Measurements from ENCODE around the gene PPP1R36. TPM values are rescaled to one million over a fixed set of nuclear protein-coding genes. Genes with fewer than 3 reads are reported as not detected.
"Not testable (repeated sequence)": the region's sequence is repeated elsewhere in the genome, so short reads cannot be mapped to it uniquely, and the experiment has no call there.

PPP1R36 gene
- total RNA-seq, 4 donors from 2014 or later: 0.31 to 2.4 (median 0.55) TPM; not detected in 1

DNA sequence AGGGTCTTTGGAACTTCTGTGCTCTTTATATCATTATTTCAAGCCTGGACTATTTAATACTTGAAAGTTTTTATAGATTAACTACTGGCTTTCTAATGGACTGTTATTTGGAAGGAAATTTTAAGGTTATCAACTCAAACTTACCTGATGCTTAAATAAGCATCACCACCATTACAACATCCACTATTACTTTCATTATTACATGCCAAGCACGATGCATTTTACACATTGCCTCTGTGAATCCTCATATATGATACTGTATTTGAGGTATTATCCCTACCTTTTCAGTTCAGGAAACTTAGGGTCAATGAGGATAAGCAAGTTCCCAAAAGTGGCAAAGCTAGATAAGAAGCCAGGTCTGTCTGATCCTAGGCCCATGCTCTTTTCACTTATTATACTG lies 32.8 kb upstream of the PPP1R36 start:
- Histone ChIP-seq H3K4me3 (no peak overlapping the region), H3K4me1 (peaks cover 51 to 57% of the 10 kb centered on the region in 2 donors), H3K36me3 (peaks cover 0 to 5% of the 10 kb centered on the region in 2 donors), H3K27me3 (no peaks in the 10 kb centered on the region), H3K27ac (peak overlapping the region in 2 of 4 donors; percentile 16 to 99), H3K9me3 (no peaks in the 10 kb centered on the region)
- intact Hi-C loops (cut with DNase I; ENCODE audit: low total_unique reads): no loop called here
- in situ Hi-C loops (cut with MboI; ENCODE audit: low sequenced_read_pairs in 4 of 4): no loop called here
- DNase-seq: no peak
- TF ChIP-seq POLR2A (IDR thresholded peaks at IDR 0.05) (no peak), CTCF (IDR thresholded peaks at IDR 0.05 in 4 of 5, conservative IDR thresholded peaks at IDR 0.05 in 1 of 5) (no peak)
- no peak for ATAC-seq

DNA sequence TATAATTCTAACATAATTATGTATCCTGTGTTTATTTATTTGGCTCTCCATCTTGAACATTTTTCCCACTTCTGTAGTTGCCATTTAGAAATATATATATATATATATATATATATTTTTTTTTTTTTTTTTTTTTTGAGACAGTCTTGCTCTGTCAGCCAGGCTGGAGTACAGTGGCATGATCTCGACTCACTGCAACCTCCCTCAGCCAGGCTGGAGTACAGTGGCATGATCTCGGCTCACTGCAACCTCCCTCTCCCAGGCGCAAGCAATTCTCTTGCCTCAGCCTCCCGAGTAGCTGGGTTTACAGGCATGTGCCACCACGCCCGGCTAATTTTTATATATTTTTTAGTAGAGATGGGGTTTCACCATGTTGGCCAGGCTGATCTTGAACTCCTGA lies 32.1 kb upstream of the PPP1R36 start:
- Histone ChIP-seq H3K27ac (peak overlapping the region; percentile 49 to 59 (median 56)), H3K4me1 (peaks cover 44 to 54% of the 10 kb centered on the region in 2 donors), H3K36me3 (peaks cover 0 to 12% of the 10 kb centered on the region in 2 donors)
- H3K4me3 ChIP-seq; H3K27me3 ChIP-seq; ATAC-seq; H3K9me3 ChIP-seq; DNase-seq; in situ Hi-C loops (cut with MboI; ENCODE audit: low sequenced_read_pairs in 4 of 4); intact Hi-C loops (cut with DNase I; ENCODE audit: low total_unique reads): not testable (repeated sequence)

DNA sequence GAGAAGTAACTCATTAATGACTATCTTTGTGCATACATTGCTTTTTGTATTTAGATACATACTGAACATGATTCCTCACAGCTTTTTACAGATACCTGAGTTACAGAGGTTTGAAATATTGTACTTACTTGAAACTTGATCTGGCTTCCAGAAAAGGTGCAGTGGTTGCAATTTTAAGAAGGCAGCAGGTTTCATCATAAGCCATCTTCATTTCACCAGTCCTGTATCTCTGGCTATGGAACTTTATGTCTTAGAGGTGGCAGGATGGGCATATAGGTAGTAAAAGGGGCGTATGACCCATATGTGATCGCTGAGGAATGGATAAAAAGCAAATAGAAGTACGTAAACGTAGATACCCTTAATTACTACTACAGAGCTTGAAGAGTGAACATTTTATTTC lies 31.5 kb upstream of the PPP1R36 start:
- ATAC-seq: peak; percentile 76 to 88

GRCh38 chr14:64520699-64521098 lies 29.1 kb upstream of the PPP1R36 start:
- H3K27me3 ChIP-seq: no peaks in the 10 kb centered on the region
- TF ChIP-seq CTCF (IDR thresholded peaks at IDR 0.05 in 4 of 5, conservative IDR thresholded peaks at IDR 0.05 in 1 of 5): no peak
- no peak for TF ChIP-seq POLR2A (IDR thresholded peaks at IDR 0.05)

More for the DNA sequence above, 31.5 kb upstream of the PPP1R36 start:
- in situ Hi-C loops (cut with MboI; ENCODE audit: low sequenced_read_pairs in 4 of 4): no loop called here
- H3K36me3 ChIP-seq: peaks cover 0 to 17% of the 10 kb centered on the region in 2 donors
- H3K9me3 ChIP-seq: no peaks in the 10 kb centered on the region
- no peak for DNase-seq
- TF ChIP-seq POLR2A (IDR thresholded peaks at IDR 0.05) (no peak), CTCF (IDR thresholded peaks at IDR 0.05 in 4 of 5, conservative IDR thresholded peaks at IDR 0.05 in 1 of 5) (no peak)
- no peaks in the 10 kb centered on the region for H3K27me3 ChIP-seq
- intact Hi-C loops (cut with DNase I; ENCODE audit: low total_unique reads): no loop called here
- no peak overlapping the region for H3K4me3 ChIP-seq
- H3K4me1 ChIP-seq: peaks cover 43 to 51% of the 10 kb centered on the region in 2 donors
- peak overlapping the region; percentile 49 to 59 (median 56) for H3K27ac ChIP-seq

GRCh38 chr14:64522591-64523355 lies 27.0 kb upstream of the PPP1R36 start:
- Histone ChIP-seq H3K27ac (peak overlapping the region in 1 of 4 donors; percentile 65), H3K4me1 (peaks cover 29 to 40% of the 10 kb centered on the region in 2 donors), H3K4me3 (no peak overlapping the region), H3K36me3 (peaks cover 0 to 21% of the 10 kb centered on the region in 2 donors), H3K9me3 (no peaks in the 10 kb centered on the region), H3K27me3 (no peaks in the 10 kb centered on the region)
- intact Hi-C loops (cut with DNase I; ENCODE audit: low total_unique reads): no loop called here
- in situ Hi-C loops (cut with MboI; ENCODE audit: low sequenced_read_pairs in 4 of 4): no loop called here
- no peak for TF ChIP-seq CTCF (IDR thresholded peaks at IDR 0.05 in 4 of 5, conservative IDR thresholded peaks at IDR 0.05 in 1 of 5)
- no peak for TF ChIP-seq POLR2A (IDR thresholded peaks at IDR 0.05)
- ATAC-seq (no peak), DNase-seq (no peak)

More at GRCh38 chr14:64520699-64521098, 29.1 kb upstream of the PPP1R36 start:
- H3K9me3 ChIP-seq: no peaks in the 10 kb centered on the region
- no peak overlapping the region for H3K4me3 ChIP-seq
- intact Hi-C loops (cut with DNase I; ENCODE audit: low total_unique reads) (no loop called here), in situ Hi-C loops (cut with MboI; ENCODE audit: low sequenced_read_pairs in 4 of 4) (no loop called here)
- H3K36me3 ChIP-seq: peaks cover 0 to 21% of the 10 kb centered on the region in 2 donors
- H3K4me1 ChIP-seq: peaks cover 38% of the 10 kb centered on the region in 2 donors
- no peak for ATAC-seq
- peak overlapping the region in 1 of 4 donors; percentile 18 for H3K27ac ChIP-seq
- no peak for DNase-seq

All from gastrocnemius medialis (tissue), 4 donors.